LoVo (cell line): Measurements from ENCODE around the gene ZNF503.

Source experiments
- DNase-seq: peaks from one replicate; pipeline ENCODE4 v3.0.0-alpha.2; 2016; ENCODE audit warnings: low spot score

The ZNF503 gene

DNA sequence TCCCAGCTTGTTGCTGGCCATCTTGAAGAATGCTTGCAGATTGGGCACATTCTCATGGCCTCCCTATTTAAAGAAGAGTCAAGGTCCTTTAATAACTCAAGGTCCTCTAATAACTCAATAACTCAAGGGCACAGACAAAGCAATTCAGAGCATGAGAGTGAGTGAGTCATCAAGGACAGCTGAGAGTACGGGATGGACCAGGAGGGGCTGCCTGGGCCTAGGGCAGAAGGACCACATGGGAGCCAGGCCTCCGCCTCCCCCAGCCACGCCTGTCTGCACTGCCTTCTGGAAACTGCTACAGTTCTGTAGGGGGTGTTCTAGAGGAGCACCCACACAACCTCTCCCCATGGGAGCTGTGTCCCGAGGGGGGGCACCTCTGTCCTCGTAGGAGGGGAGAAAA lies 48.9 kb downstream of the ZNF503 start:
- no peak for DNase-seq

DNA sequence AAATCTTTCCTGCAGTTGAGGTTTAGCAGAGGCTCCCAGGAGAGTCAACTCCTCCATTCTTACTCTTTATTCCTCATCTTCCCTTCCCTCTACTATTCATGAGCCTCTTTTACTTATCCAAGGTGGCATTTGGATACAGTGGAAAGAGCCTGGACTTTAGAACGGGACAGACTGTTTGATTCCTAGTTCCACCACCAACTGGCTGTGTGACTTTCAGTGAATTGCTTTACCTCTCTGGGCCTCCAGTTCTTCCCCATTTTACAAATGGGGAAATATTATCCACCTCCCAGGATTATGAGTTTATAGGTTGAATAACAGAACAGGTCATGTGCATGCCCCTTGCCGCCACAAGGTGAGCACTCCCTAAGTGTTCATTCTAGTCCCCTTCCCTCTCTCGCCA lies 49.9 kb downstream of the ZNF503 start:
- no peak for DNase-seq

DNA sequence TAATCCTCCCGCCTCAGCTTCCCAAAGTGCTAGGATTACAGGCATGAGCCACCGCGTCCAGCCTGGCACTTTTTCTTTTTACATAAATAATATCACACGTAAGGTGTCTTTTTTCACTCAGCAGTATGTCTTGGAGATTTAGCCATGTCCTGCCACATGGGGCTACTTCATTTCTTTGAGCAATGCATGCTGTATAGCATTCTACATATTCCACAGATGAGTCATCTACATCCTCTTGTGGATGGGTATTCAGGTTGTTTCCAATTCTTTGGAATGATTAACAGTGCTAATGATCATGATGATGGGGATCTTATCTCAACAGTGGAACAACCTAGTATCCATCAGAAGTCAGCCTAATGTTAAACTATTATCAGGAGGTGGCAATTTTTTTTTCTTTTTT lies 50.8 kb downstream of the ZNF503 start:
- no peak for DNase-seq
